ENCODE data around the gene CKAP4. TPM values are rescaled to one million over a fixed set of nuclear protein-coding genes. Genes with fewer than 3 reads are reported as not detected.

CKAP4 gene
- total and polyA plus RNA-seq, 2 of the 13 experiments (the other 11 are each of a cell fraction or from before 2014, with no cell fraction given): 39.2 to 70.2 TPM

- no peak overlapping the region for H3K4me3 ChIP-seq (replicated peaks in 1 of 3; ENCODE audit: insufficient read depth in 1 of 3, low read depth in 2 of 3, low read length in 3 of 3)
- H3K79me2 ChIP-seq (ENCODE audit: insufficient read depth, low read length): no peaks in the 10 kb centered on the region
- no peaks in the 10 kb centered on the region for H3K36me3 ChIP-seq (replicated peaks in 1 of 2; ENCODE audit: control insufficient read depth in 1 of 2, insufficient read depth in 2 of 2, low read length in 2 of 2)
- no peak overlapping the region for H2AFZ ChIP-seq (ENCODE audit: low read length)
- H3K4me1 ChIP-seq (ENCODE audit: insufficient read depth, low read length): peaks cover 69% of the 10 kb centered on the region
- no peaks in the 10 kb centered on the region for H3K9me3 ChIP-seq (ENCODE audit: low read length)
- WGBS (ENCODE audit: low lambda C conversion rate): 77% methylated on average over 4 of the region's 4 CpGs
- ChIA-PET POLR2A (no interaction called here), CTCF (ENCODE audit: low intra/inter-chr PET ratio, low total read pairs) (no interaction called here)
- H3K9ac ChIP-seq (ENCODE audit: insufficient read depth, low read depth, low read length): no peak overlapping the region
- no peaks in the 10 kb centered on the region for H4K20me1 ChIP-seq (ENCODE audit: insufficient read depth, low read length)
- no peak for ATAC-seq
- BruUV-seq (replicated peaks): no TSS peak
- TF ChIP-seq FOXJ3 (CRISPR knock-in tag; IDR thresholded peaks at IDR 0.05; ENCODE audit: borderline replicate concordance) (no peak), SRSF9 (IDR thresholded peaks at IDR 0.05; ENCODE audit: borderline replicate concordance, insufficient read depth, low read depth, low read length, poor library complexity, severe bottlenecking) (no peak), KAT7 (CRISPR knock-in tag; IDR thresholded peaks at IDR 0.05; ENCODE audit: borderline replicate concordance) (no peak), ZNF646 (CRISPR knock-in tag; IDR thresholded peaks at IDR 0.05) (no peak), NONO (IDR thresholded peaks at IDR 0.05) (no peak), NONO (CRISPR knock-in tag; conservative IDR thresholded peaks at IDR 0.05) (no peak)
- intact Hi-C loops (cut with micrococcal nuclease; ENCODE audit: unreplicated experiment) (no loop called here), in situ Hi-C loops (cut with HindIII; ENCODE audit: extremely low pct_ligation_motif_present, low pct_unique_long_range_greater_than_20kb) (no loop called here)
- no peak overlapping the region for H3K27ac ChIP-seq (ENCODE audit: extremely low read length, insufficient read depth, low read length)
- H3K27me3 ChIP-seq (ENCODE audit: control insufficient read depth in 1 of 2, insufficient read depth in 2 of 2, low read length in 2 of 2): peaks cover 0 to 24% of the 10 kb centered on the region in 2 experiments; a peak in 3 of 5 replicates
- no peak for DNase-seq (ENCODE audit: low spot score)
- no peak for FAIRE-seq
- H3K4me2 ChIP-seq (ENCODE audit: low read depth, low read length): no peak overlapping the region
These were observed 28.4 kb upstream of the CKAP4 start for GRCh38 chr12:106276032-106276740.

Measured in HepG2 (cell line).